H1 (cell line): Measurements from ENCODE around the gene RAPGEF1.

Experiments
- EZH2 ChIP-seq: fragments of 200-600 bp; sonication (generic); IDR thresholded peaks from 2 replicates; pipeline ENCODE4 v1.7.1; 2012; ENCODE audit warnings: low read depth, mild to moderate bottlenecking, moderate library complexity, low read length, inconsistent platforms; ENCODE audit not compliant: severe bottlenecking
- MAFK ChIP-seq: IDR thresholded peaks from 2 replicates; pipeline ENCODE4 v1.6.1; 2012; ENCODE audit warnings: low read depth, mild to moderate bottlenecking, improper control_type of control experiment, low read length
- POLR2AphosphoS5 ChIP-seq: IDR thresholded peaks from 2 replicates; pipeline ENCODE4 v1.6.1; 2011; ENCODE audit warnings: low read depth, low read length
- SIRT6 ChIP-seq: IDR thresholded peaks from one replicate; pipeline ENCODE4 v1.7.1; 2012; ENCODE audit warnings: low read length, inconsistent platforms
- SIX5 ChIP-seq: IDR thresholded peaks from 2 replicates; pipeline ENCODE4 v1.6.1; 2011; ENCODE audit warnings: mild to moderate bottlenecking, low read depth, low read length
- SP1 ChIP-seq: IDR thresholded peaks from 2 replicates; pipeline ENCODE4 v1.6.1; 2011; ENCODE audit warnings: low read depth, low read length
- TBP ChIP-seq: IDR thresholded peaks from 2 replicates; pipeline ENCODE4 v1.6.1; 2011; ENCODE audit warnings: low read depth, low read length, improper control_type of control experiment
- TF ChIP-seq, protein P1 (sequence below), 3 experiments: IDR thresholded peaks; 1 replicate in 2 of 3; 2 replicates in 1 of 3; pipeline versions ENCODE4 v1.5.1 to v1.6.1; 2011; ENCODE audit warnings: low read length in 3 of 3, mild to moderate bottlenecking in 3 of 3, inconsistent platforms in 2 of 3, low read depth in 1 of 3, moderate library complexity in 1 of 3; ENCODE audit not compliant: insufficient read depth in 1 of 3; ENCODE audit errors: control extremely low read depth in 1 of 3
- TF ChIP-seq, protein P2 (sequence below): fragments of 300-600 bp; sonication (generic); IDR thresholded peaks from 2 replicates; pipeline ENCODE4 v1.7.1; 2012; ENCODE audit warnings: low read length, moderate library complexity, mild to moderate bottlenecking, inconsistent platforms; ENCODE audit not compliant: insufficient replicate concordance
- TF ChIP-seq, protein P3 (sequence below): IDR thresholded peaks from 2 replicates; pipeline ENCODE4 v1.6.1; 2011; ENCODE audit warnings: low read depth, mild to moderate bottlenecking, low read length; ENCODE audit not compliant: insufficient read depth

DNA sequence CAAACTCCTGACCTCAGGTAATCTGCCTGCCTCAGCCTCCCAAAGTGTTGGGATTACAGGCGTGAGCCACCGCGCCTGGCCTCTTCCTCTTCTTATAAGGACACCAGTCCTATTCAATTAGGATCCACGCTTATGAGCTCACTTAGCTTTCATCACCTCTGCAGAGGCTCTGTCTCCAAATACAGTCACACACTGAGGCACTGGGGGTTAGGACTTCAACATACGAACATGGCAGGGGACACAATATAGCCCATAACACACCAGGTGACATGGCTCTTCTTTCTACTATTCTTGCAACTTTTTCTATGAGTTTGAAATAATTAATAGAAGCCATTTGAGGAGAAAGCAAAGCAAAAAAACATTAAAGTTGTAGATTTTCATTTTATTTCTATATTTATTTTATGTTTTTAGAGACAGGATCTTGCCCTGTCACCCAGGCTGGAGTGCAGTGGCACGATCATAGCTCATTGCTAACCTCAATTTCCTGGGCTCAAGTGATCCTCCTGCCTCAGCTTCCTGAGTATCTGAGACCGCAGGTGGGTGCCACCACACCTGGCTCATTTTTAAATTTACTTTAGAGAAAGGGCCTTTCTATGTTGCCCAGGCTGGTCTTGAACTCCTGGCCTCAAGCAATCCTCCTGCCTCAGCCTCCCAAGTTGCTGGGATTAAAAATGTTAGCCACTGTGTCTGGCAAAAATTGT, 200.5 kb downstream of the RAPGEF1 start:
- TF ChIP-seq SIX5 (no peak), SIRT6 (no peak), SP1 (no peak), EZH2 (no peak), POLR2AphosphoS5 (no peak), TBP (no peak), MAFK (no peak)
- TF ChIP-seq, protein P1, sequence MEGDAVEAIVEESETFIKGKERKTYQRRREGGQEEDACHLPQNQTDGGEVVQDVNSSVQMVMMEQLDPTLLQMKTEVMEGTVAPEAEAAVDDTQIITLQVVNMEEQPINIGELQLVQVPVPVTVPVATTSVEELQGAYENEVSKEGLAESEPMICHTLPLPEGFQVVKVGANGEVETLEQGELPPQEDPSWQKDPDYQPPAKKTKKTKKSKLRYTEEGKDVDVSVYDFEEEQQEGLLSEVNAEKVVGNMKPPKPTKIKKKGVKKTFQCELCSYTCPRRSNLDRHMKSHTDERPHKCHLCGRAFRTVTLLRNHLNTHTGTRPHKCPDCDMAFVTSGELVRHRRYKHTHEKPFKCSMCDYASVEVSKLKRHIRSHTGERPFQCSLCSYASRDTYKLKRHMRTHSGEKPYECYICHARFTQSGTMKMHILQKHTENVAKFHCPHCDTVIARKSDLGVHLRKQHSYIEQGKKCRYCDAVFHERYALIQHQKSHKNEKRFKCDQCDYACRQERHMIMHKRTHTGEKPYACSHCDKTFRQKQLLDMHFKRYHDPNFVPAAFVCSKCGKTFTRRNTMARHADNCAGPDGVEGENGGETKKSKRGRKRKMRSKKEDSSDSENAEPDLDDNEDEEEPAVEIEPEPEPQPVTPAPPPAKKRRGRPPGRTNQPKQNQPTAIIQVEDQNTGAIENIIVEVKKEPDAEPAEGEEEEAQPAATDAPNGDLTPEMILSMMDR (IDR thresholded peaks at IDR 0.05; ENCODE audit: control extremely low read depth in 1 of 3, insufficient read depth in 1 of 3, low read depth in 1 of 3, low read length in 3 of 3), result no peak
- TF ChIP-seq, protein P2, sequence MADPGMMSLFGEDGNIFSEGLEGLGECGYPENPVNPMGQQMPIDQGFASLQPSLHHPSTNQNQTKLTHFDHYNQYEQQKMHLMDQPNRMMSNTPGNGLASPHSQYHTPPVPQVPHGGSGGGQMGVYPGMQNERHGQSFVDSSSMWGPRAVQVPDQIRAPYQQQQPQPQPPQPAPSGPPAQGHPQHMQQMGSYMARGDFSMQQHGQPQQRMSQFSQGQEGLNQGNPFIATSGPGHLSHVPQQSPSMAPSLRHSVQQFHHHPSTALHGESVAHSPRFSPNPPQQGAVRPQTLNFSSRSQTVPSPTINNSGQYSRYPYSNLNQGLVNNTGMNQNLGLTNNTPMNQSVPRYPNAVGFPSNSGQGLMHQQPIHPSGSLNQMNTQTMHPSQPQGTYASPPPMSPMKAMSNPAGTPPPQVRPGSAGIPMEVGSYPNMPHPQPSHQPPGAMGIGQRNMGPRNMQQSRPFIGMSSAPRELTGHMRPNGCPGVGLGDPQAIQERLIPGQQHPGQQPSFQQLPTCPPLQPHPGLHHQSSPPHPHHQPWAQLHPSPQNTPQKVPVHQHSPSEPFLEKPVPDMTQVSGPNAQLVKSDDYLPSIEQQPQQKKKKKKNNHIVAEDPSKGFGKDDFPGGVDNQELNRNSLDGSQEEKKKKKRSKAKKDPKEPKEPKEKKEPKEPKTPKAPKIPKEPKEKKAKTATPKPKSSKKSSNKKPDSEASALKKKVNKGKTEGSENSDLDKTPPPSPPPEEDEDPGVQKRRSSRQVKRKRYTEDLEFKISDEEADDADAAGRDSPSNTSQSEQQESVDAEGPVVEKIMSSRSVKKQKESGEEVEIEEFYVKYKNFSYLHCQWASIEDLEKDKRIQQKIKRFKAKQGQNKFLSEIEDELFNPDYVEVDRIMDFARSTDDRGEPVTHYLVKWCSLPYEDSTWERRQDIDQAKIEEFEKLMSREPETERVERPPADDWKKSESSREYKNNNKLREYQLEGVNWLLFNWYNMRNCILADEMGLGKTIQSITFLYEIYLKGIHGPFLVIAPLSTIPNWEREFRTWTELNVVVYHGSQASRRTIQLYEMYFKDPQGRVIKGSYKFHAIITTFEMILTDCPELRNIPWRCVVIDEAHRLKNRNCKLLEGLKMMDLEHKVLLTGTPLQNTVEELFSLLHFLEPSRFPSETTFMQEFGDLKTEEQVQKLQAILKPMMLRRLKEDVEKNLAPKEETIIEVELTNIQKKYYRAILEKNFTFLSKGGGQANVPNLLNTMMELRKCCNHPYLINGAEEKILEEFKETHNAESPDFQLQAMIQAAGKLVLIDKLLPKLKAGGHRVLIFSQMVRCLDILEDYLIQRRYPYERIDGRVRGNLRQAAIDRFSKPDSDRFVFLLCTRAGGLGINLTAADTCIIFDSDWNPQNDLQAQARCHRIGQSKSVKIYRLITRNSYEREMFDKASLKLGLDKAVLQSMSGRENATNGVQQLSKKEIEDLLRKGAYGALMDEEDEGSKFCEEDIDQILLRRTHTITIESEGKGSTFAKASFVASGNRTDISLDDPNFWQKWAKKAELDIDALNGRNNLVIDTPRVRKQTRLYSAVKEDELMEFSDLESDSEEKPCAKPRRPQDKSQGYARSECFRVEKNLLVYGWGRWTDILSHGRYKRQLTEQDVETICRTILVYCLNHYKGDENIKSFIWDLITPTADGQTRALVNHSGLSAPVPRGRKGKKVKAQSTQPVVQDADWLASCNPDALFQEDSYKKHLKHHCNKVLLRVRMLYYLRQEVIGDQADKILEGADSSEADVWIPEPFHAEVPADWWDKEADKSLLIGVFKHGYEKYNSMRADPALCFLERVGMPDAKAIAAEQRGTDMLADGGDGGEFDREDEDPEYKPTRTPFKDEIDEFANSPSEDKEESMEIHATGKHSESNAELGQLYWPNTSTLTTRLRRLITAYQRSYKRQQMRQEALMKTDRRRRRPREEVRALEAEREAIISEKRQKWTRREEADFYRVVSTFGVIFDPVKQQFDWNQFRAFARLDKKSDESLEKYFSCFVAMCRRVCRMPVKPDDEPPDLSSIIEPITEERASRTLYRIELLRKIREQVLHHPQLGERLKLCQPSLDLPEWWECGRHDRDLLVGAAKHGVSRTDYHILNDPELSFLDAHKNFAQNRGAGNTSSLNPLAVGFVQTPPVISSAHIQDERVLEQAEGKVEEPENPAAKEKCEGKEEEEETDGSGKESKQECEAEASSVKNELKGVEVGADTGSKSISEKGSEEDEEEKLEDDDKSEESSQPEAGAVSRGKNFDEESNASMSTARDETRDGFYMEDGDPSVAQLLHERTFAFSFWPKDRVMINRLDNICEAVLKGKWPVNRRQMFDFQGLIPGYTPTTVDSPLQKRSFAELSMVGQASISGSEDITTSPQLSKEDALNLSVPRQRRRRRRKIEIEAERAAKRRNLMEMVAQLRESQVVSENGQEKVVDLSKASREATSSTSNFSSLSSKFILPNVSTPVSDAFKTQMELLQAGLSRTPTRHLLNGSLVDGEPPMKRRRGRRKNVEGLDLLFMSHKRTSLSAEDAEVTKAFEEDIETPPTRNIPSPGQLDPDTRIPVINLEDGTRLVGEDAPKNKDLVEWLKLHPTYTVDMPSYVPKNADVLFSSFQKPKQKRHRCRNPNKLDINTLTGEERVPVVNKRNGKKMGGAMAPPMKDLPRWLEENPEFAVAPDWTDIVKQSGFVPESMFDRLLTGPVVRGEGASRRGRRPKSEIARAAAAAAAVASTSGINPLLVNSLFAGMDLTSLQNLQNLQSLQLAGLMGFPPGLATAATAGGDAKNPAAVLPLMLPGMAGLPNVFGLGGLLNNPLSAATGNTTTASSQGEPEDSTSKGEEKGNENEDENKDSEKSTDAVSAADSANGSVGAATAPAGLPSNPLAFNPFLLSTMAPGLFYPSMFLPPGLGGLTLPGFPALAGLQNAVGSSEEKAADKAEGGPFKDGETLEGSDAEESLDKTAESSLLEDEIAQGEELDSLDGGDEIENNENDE, result no peak
- TF ChIP-seq, protein P3, sequence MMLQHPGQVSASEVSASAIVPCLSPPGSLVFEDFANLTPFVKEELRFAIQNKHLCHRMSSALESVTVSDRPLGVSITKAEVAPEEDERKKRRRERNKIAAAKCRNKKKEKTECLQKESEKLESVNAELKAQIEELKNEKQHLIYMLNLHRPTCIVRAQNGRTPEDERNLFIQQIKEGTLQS, result no peak
